ENCODE data around the gene MCAM. TPM values are rescaled to one million over a fixed set of nuclear protein-coding genes. Genes with fewer than 3 reads are reported as not detected.
A peak's percentile ranks its signal among the peaks of the same experiment; 100 is the strongest.

The MCAM gene
- total RNA-seq, 1 donor from 2014 or later = 563 TPM

GRCh38 chr11:119338965-119339588 is 22.1 kb upstream of the MCAM start:
- no peaks in the 10 kb centered on the region for H3K36me3 ChIP-seq (ENCODE audit: control insufficient read depth, insufficient read depth, low read length)
- no peak for TF ChIP-seq CTCF (IDR thresholded peaks at IDR 0.05; ENCODE audit: insufficient read depth, low read length, poor library complexity, severe bottlenecking)
- H3K4me3 ChIP-seq (ENCODE audit: low read depth, low read length) = no peak overlapping the region
- peaks cover 33% of the 10 kb centered on the region for H3K27me3 ChIP-seq (ENCODE audit: control insufficient read depth, insufficient read depth, low read length)
- no peak for DNase-seq (ENCODE audit: low read depth)

GRCh38 chr11:119338318-119338890 is 21.5 kb upstream of the MCAM start:
- no peak for DNase-seq (ENCODE audit: low read depth)
- TF ChIP-seq CTCF (IDR thresholded peaks at IDR 0.05; ENCODE audit: insufficient read depth, low read length, poor library complexity, severe bottlenecking) = peak; percentile 87
- Histone ChIP-seq H3K36me3 (ENCODE audit: control insufficient read depth, insufficient read depth, low read length) (no peaks in the 10 kb centered on the region), H3K27me3 (ENCODE audit: control insufficient read depth, insufficient read depth, low read length) (peaks cover 33% of the 10 kb centered on the region), H3K4me3 (ENCODE audit: low read depth, low read length) (no peak overlapping the region)

GRCh38 chr11:119337581-119338317 is 20.8 kb upstream of the MCAM start:
- DNase-seq (ENCODE audit: low read depth) = no peak
- no peak overlapping the region for H3K4me3 ChIP-seq (ENCODE audit: low read depth, low read length)
- TF ChIP-seq CTCF (IDR thresholded peaks at IDR 0.05; ENCODE audit: insufficient read depth, low read length, poor library complexity, severe bottlenecking) = no peak
- H3K27me3 ChIP-seq (ENCODE audit: control insufficient read depth, insufficient read depth, low read length) = peaks cover 33% of the 10 kb centered on the region
- H3K36me3 ChIP-seq (ENCODE audit: control insufficient read depth, insufficient read depth, low read length) = no peaks in the 10 kb centered on the region

- peaks cover 27% of the 10 kb centered on the region for H3K27me3 ChIP-seq (ENCODE audit: control insufficient read depth, insufficient read depth, low read length)
- H3K36me3 ChIP-seq (ENCODE audit: control insufficient read depth, insufficient read depth, low read length) = no peaks in the 10 kb centered on the region
- H3K4me3 ChIP-seq (ENCODE audit: low read depth, low read length) = no peak overlapping the region
- DNase-seq (ENCODE audit: low read depth) = no peak
- no peak for TF ChIP-seq CTCF (IDR thresholded peaks at IDR 0.05; ENCODE audit: insufficient read depth, low read length, poor library complexity, severe bottlenecking)
Measured at GRCh38 chr11:119336744-119337469, 20.0 kb upstream of the MCAM start.

- Histone ChIP-seq H3K4me3 (ENCODE audit: low read depth, low read length) (peak overlapping the region; percentile 85), H3K27me3 (ENCODE audit: control insufficient read depth, insufficient read depth, low read length) (peaks cover 17% of the 10 kb centered on the region)
Measured at GRCh38 chr11:119335655-119336543, 19.0 kb upstream of the MCAM start.

More at GRCh38 chr11:119335655-119336543, 19.0 kb upstream of the MCAM start:
- TF ChIP-seq CTCF (IDR thresholded peaks at IDR 0.05; ENCODE audit: insufficient read depth, low read length, poor library complexity, severe bottlenecking) = no peak
- H3K36me3 ChIP-seq (ENCODE audit: control insufficient read depth, insufficient read depth, low read length) = no peaks in the 10 kb centered on the region
- DNase-seq (ENCODE audit: low read depth) = no peak
